Fibroblast of pulmonary artery (primary cell): ENCODE data around the gene PON3.

Source experiments
- DNase-seq: peaks from one replicate; pipeline ENCODE4 v3.0.0-alpha.2; 2010; ENCODE audit warnings: low read depth
- H3K4me3 ChIP-seq: replicated peaks from 2 replicates; pipeline ENCODE4 v1.5.1; 2011; ENCODE audit warnings: low read depth, mild to moderate bottlenecking, control low read depth, low read length, moderate library complexity
- TF ChIP-seq, protein P1 (sequence below): IDR thresholded peaks from 2 replicates; pipeline ENCODE4 v1.5.1; 2011; ENCODE audit warnings: mild to moderate bottlenecking, control low read depth, low read length, inconsistent platforms; ENCODE audit errors: missing control alignments

PON3 gene

DNA sequence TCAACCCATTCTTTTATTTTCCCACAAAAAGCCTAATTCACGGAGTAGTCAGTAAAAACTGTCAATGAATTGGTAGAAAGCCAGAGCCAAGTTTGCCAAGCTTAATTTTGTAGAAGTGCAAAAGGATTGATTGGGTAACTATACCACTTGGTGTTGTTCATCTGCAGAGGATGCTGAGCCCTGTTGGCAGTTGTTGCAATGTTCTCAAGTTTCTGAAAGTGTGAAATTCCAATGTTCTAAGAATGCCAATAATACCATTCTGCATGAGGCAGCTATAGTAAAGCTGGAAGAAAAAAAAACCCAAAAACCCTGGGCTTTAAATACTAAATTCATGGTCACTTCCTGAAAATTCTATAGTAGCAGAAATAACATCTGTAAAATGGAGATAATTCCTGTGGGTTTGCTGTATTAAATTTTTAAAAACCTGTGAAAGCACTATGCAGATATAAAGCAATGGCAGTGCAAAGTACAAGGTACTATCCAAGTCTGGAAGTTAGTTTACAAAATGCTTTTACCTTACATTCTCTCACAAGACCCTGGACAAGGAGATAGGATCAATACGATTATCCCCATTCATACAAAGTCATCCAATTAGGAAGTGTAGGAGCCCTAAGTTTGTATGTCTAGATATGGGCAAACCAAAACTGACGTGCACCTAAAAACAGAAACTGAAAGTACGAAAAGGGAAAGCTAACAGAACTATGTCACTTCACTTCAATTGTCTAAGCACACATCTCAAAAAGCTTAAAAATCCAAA, 65.8 kb downstream of the PON3 start:
- peak overlapping the region; percentile 24 for H3K4me3 ChIP-seq
- DNase-seq, result peak; percentile 14
- TF ChIP-seq, protein P1, sequence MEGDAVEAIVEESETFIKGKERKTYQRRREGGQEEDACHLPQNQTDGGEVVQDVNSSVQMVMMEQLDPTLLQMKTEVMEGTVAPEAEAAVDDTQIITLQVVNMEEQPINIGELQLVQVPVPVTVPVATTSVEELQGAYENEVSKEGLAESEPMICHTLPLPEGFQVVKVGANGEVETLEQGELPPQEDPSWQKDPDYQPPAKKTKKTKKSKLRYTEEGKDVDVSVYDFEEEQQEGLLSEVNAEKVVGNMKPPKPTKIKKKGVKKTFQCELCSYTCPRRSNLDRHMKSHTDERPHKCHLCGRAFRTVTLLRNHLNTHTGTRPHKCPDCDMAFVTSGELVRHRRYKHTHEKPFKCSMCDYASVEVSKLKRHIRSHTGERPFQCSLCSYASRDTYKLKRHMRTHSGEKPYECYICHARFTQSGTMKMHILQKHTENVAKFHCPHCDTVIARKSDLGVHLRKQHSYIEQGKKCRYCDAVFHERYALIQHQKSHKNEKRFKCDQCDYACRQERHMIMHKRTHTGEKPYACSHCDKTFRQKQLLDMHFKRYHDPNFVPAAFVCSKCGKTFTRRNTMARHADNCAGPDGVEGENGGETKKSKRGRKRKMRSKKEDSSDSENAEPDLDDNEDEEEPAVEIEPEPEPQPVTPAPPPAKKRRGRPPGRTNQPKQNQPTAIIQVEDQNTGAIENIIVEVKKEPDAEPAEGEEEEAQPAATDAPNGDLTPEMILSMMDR, result no peak

DNA sequence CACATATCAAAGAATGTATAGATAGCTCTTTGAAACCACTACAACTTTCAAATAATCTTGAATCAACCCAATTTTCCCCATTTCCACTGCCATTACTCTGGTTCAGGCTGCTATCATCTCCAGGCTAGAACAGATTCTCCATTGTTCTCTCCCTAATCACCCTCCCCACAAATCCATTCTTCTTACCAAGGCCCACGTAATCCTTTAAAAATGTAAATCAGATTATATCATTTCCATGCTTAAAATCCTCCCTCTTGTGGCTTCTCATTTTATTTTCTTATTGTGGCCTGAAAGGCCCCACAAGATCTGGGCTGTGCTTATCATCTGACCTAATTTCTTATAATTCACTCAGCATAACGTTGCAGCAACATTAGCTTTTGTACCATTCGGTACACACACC, 68.8 kb downstream of the PON3 start:
- no peak overlapping the region for H3K4me3 ChIP-seq
- peak; percentile 60 for DNase-seq
- TF ChIP-seq, protein P1, result no peak

DNA sequence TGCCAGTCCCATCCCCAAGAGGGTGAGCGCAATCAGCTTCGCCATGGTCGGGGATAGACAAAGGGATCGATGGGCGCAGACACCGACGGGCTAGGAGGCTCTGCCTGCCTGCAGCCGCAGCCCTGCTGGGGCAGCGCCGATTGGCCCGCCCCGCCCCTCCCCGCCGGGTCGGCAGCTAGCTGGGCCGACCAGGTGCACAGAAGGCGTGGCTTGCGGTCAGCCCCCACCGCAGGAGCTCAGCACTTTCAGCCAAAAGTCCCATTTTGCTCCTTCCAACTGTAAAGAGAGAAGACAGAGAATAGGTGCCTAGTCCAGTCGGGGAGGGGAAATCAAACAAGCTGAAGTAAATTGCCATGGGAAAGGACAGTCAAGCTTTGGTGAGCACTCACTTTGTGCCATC, 71.7 kb downstream of the PON3 start, which contains the start of gene PON1:
TSS of gene PON1 (minus strand) at position 102 of the 400 bp plus-strand sequence. CDS start at position 45, 57 bp downstream.
- no peak within 1 kb of the TSS for H3K4me3 ChIP-seq

DNA sequence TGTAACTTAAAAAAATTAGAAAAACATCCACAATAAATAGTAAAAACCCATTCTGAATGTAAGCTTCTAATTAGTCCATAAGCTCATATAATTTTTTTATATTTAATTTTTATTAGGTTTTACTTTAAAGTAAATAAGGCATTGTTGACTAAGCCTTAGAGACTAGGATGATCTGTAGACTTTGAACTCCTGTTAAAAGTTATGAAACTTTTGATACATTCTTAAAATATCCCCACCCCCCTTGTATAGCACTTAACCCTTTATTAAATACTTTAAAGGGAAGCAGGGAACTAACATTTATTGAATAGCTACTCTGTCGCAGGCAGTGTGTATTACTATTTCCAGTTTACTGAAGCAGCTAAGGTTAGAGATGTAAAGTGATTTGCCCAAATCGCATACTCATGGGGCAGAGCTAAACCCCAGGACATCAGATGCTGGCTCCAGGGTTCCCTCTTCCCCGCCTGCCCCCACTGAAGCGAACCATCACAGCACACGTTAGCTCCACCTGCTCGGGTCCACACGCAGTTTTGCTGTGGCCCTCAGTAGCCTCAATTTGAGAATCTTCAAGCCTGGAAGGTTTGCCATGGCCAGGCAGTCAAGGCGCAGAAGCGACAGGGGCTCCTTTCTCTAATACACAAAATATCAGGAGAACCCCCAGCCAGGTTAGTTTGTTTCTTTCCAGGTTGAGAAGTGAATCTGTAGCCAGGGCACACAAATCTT, 72.6 kb downstream of the PON3 start:
- no peak for DNase-seq
- TF ChIP-seq, protein P1, result no peak
- H3K4me3 ChIP-seq, result no peak overlapping the region

More for the DNA sequence above, 71.7 kb downstream of the PON3 start, which contains the start of gene PON1:
- TF ChIP-seq, protein P1, result no peak
- DNase-seq, result no peak

DNA sequence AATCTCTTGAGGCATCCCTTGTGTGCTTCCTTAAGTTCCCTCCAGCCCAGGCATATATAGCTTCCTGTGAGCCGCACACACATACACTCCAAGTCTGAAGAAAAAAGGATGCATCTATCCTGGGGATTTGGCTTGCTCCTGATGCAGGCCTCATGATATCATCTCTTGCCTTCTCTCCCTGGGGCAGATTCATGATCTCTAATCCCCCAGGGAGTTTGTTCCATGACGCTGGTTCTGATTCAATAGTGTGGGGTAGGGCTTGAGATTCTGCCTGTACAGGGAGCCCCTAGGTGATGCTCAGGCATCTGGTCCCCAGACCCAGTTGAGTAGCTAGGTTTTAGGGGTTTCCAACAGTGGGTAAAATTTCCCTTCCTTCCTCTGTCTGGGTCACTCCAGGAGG, 73.3 kb downstream of the PON3 start:
- TF ChIP-seq, protein P1, result no peak
- no peak for DNase-seq
- H3K4me3 ChIP-seq, result no peak overlapping the region

DNA sequence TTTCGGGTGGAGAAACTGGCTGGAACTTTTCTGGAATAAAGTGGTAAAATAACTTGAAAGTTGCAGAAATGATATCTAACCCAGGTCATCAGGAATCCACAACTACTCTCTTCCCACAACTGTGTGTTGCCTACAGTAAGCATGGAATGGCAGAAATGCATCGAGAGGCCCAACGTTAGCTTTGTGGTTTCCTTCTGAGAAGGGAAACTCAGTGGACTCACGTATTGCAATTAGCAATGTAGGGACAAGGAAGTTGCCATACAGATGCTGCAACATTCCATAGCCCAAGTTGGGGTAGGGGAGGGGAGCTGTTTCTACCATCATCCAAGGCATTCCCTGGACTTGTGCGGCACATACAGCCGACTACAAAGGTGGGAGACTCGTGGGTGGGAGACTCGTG, 73.8 kb downstream of the PON3 start:
- no peak overlapping the region for H3K4me3 ChIP-seq
- DNase-seq, result no peak
- TF ChIP-seq, protein P1, result no peak
